NAMALWA (cell line): Measurements from ENCODE around the gene CLDND2.
A peak's percentile ranks its signal among the peaks of the same experiment; 100 is the strongest.

Experiments used
- DNase-seq: peaks from one replicate; pipeline ENCODE4 v3.0.0-alpha.2; 2015; ENCODE audit warnings: low spot score

CLDND2 gene

DNA sequence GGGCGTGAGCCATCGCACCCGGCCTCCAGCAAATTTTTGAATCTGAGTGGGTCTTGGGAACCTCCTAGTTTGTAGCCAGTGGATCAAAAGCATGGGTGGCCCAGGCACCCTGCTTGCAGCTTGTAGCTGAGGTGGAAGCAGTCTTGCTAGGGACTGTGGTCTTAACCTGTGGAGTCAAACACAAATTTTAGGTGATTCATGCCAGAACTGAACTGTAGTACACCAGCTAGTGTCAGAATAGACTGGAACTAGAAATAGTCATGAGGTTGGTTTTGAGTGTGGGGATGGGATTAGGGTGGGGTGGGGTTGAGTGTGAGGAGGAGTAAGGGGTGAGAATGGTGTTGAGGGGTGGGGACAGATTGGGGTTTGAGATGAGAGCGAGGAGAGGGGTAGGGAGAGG lies 13.2 kb upstream of the CLDND2 start:
- no peak for DNase-seq

GRCh38 chr19:51380379-51380778 lies 11.6 kb upstream of the CLDND2 start:
- DNase-seq: no peak

- DNase-seq: no peak
Measured at GRCh38 chr19:51377422-51377821, 8.6 kb upstream of the CLDND2 start.

DNA sequence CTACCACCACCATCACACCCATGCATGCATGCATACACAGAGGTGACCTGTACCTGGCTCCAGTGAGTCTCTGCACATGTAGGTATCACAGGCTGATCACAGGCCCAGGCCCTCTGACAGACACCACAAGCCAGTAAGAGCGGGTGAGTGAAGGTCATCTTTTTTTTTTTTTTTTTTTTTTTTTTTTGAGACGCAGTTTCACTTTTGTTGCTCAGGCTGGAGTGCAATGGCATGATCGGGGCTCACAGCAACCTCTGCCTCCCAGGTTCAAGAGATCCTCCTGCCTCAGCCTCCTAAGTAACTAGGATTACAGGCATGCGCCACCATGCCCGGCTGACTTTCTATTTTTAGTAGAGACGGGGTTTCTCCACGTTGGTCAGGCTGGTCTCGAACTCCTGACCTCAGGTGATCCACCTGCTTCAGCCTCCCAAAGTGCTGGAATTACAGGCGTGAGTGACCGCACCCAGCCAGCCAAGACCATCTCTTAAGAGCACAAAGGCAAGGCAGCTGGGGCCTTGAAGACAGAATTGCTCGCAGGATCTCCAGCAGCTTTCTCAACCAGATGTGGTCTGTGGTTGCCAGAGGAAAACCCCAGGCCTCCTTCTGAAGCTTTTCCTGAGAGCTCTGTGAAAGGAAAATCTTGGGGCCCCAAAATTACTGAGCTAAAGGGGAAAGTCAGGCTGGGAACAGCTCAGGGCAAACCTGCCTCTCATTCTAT lies 6.9 kb upstream of the CLDND2 start:
- DNase-seq: no peak

DNA sequence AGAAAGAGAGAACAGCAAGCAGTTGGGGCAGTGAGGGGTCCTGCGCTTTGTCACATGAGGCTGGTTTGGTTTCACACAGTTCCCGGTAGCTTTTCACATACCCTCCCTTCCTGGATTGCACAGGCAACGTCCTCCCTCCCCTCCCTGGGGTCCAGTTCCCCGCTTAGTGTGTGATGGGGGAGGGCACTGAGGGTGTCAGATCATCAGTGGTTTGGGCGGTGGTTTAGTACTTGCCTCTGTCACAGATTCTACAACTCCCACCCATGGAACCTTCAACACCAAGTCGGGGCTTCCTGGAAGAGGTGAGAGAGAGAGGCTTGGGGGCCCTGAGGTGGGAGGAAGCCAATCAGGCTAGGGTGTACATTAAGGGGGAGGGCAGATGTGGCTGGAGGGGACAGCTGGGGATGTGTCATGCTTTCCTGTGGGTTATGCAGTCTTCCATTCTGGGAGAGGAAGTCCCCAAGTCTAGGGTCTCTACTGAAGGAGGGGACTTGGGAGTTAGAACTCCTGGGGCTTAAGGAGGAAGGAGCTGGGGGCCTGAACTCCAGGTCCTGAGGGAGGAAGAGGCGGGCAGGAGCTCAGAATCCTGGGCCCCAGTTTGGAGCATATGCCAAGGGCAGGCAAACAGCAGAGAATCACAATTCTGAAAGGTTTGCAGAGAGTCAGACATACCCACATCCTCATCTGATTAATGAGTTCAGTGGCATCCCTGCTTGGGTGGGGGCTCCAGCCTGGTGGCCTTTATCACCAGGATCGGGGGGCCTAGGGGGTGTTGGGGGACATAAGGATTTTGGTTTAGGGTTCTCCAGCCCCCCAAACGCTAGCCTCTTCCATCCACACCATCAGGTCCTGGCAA lies 4.1 kb upstream of the CLDND2 start, which contains the start of gene NKG7:
Gene NKG7, minus strand, starts transcription at position 6 of the 856 bp plus-strand sequence. CDS start 119 bp downstream, outside the sequence.
- no peak for DNase-seq

DNA sequence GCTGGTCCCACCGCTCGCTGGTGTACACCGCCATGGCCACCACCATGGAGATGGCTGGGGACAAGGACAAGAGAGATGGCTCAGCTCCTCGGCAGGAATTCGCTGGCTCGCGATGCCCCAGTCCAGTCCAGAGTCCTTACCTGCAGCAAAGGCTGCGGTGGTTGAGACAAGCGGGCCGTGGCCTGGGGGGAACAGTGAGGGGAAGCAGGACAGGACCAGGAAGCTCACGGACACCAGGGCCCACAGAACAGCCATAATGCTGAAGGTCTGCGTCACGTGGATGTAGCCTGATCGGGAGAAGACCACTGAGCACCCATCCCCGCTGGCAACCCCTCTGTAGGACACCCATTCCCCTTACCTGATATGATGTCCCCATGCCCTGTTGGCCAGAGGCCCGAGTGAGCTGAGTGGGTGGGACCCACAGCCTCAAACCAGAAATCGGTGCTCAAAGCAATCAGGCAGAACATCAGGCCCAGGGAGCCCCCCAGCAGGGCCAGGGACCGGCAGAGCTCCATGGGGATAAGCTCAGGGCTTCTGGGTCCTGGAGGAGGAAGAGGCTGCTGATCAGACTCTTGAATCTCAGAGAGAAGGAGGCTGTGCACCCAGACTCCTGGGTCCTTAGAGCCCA lies 3.3 kb upstream of the CLDND2 start:
- DNase-seq: no peak

DNA sequence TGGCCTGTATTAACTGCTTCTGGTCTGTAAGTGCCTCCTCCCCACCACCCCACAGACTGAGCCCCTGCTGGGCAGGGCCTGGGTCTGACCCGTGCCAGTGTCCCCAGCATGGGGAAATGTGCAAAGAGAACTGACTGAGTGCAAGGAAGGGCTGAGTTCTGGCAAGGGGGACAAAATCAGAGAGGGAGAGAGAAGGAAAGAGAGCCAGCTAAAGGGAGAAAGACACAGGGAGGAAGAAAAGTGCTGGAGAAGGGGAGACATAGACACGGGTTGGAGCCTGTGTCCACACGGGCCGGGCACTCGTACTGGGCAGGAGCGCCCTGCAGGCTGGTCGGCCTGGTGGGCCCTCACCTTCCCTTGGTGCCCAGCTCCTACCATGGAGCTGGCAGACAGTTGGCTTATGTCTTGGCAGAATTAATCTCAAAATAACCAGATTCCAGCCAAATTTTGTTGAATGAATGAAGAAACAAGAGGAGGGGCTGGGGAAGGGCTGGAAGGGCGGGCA lies 2.4 kb upstream of the CLDND2 start:
- no peak for DNase-seq

DNA sequence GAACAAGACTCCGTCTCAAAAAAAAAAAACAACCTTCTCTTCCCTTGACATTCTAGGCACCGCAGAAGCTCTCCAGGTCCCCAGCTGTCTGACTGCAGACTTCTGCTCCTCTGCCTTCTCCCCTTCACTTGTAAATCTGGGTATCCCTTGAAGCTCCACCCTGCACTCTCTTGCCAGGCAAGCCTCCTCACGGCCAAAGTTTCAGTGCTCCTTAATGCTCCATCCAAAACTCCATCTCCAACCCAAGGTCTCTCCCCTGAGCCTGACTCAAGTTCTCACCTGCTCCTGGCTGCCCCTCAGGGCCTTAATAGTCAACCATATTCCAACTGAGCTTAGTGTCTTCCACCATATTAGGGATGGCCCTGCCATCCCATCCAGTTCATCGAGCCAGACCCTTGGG lies 1.4 kb upstream of the CLDND2 start:
- DNase-seq: no peak

- peak; percentile 97 for DNase-seq
Measured at GRCh38 chr19:51367565-51368365, 1.0 kb downstream of the CLDND2 start.

DNA sequence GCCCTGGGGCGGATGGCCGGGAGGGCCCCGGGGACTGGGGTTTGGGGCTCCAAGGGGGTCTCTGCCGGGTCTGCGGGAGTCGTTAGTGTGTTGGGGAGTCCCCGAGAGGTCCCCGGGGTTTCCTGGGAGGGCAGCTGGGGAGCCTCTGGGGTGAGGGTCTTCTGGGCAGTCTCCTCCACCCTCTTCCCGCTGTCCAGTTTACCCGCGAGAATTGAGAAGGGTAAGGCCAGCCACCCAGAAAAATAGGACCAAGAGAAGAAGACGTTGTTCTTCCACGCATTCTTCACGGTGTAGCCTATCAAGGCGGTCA lies 1.6 kb downstream of the CLDND2 start:
- DNase-seq: no peak

- DNase-seq: peak; percentile 98
Measured at GRCh38 chr19:51366389-51367254, 2.2 kb downstream of the CLDND2 start.

GRCh38 chr19:51365965-51366388 lies 2.8 kb downstream of the CLDND2 start, which contains the start of gene ETFB:
Gene ETFB, minus strand, starts transcription at chr19:51366388. Its CDS starts 62 bp downstream, at chr19:51366326.
- no peak for DNase-seq

- DNase-seq: peak; percentile 71
Measured at GRCh38 chr19:51365211-51365964, 3.4 kb downstream of the CLDND2 start.

- DNase-seq: no peak
Measured at GRCh38 chr19:51364200-51365106, 4.3 kb downstream of the CLDND2 start.

- no peak for DNase-seq
Measured at GRCh38 chr19:51361239-51361638, 7.6 kb downstream of the CLDND2 start.

DNA sequence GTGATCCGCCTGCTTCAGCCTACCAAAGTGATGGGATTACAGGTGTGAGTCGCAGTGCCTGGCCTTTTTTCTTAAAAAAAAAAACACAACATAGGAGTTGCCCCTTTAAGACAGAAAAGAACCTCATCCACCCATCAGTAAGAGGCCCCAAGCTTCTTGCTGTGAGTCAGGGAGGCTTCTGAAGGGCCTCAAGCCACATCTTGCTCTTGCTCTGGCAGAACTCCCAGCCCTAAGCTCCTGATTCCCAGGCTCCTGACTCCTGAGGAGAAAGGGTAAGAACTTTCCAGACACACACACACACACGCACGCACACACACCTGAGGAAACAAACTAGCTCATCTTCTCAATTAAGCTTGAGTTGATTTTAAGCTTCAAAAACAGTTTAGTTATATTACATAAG lies 9.5 kb downstream of the CLDND2 start:
- no peak for DNase-seq

DNA sequence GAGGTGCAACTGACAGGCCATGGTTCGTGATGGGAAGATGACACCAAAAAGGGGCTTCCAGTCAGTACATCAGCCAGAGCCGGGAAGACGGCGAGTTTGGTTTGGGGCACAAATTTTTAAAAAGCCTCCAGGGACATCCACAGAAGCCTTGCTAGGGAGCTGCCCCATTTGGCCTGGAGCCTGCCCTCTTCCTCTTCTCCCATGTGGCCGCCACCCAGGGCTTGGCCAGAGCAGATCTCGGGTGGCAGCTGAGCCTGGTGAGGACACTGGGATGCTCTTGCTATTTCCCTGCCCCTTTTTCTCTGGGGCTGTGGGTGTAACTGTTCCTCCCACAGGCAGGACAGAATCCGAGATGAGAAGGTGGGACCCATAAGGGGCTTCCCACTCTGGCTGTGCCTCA lies 10.9 kb downstream of the CLDND2 start:
- DNase-seq: no peak

DNA sequence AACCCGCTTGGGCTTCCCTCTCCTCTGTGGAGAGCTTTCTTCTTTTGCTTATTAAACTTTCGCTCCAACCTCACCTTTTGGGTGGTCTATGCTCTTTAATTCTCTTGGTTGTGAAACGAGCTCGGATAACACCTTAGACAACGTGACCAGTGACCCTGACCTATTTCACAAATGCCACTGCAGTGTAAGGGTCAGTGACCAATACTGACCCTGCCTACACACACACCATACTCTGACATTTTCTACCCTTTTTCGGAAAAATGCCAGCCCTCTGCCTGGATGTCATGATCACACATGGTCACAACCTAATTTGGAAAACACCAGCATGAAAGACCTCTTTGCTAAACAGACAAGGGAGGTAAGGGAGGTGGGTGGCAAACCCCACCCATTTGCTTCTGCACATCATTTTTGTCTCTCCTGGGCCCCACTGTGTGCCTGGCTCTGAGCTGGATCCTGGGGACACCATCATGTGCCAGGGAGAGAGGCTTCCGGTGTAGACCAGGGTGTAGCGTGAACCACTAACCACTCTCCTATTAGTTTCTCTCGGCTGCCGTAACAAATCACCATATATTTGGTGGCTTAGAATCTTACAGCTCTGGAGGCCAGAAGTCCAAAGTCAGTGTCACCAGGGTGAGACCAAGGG lies 12.5 kb downstream of the CLDND2 start:
- no peak for DNase-seq
